ENCODE data around the gene RAB3IL1. TPM values are rescaled to one million over a fixed set of nuclear protein-coding genes. Genes with fewer than 3 reads are reported as not detected.

RAB3IL1 gene
- total RNA-seq, 3 donors from 2014 or later: 2.6 to 15.0 (median 11.8) TPM

- Histone ChIP-seq H3K9me3 (no peaks in the 10 kb centered on the region), H3K4me1 (ENCODE audit: low read depth) (no peaks in the 10 kb centered on the region), H3K36me3 (ENCODE audit: low read depth) (no peaks in the 10 kb centered on the region), H3K4me3 (no peak overlapping the region)
- TF ChIP-seq, protein P1, sequence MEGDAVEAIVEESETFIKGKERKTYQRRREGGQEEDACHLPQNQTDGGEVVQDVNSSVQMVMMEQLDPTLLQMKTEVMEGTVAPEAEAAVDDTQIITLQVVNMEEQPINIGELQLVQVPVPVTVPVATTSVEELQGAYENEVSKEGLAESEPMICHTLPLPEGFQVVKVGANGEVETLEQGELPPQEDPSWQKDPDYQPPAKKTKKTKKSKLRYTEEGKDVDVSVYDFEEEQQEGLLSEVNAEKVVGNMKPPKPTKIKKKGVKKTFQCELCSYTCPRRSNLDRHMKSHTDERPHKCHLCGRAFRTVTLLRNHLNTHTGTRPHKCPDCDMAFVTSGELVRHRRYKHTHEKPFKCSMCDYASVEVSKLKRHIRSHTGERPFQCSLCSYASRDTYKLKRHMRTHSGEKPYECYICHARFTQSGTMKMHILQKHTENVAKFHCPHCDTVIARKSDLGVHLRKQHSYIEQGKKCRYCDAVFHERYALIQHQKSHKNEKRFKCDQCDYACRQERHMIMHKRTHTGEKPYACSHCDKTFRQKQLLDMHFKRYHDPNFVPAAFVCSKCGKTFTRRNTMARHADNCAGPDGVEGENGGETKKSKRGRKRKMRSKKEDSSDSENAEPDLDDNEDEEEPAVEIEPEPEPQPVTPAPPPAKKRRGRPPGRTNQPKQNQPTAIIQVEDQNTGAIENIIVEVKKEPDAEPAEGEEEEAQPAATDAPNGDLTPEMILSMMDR (IDR thresholded peaks at IDR 0.05): no peak
- no peak for ATAC-seq
- DNase-seq: no peak
- intact Hi-C loops (cut with DNase I, micrococcal nuclease): no loop called here
Measured at GRCh38 chr11:61868571-61869428, 48.6 kb downstream of the RAB3IL1 start.

- intact Hi-C loops (cut with DNase I, micrococcal nuclease): no loop called here
Measured at GRCh38 chr11:61866958-61867343, 50.4 kb downstream of the RAB3IL1 start.

DNA sequence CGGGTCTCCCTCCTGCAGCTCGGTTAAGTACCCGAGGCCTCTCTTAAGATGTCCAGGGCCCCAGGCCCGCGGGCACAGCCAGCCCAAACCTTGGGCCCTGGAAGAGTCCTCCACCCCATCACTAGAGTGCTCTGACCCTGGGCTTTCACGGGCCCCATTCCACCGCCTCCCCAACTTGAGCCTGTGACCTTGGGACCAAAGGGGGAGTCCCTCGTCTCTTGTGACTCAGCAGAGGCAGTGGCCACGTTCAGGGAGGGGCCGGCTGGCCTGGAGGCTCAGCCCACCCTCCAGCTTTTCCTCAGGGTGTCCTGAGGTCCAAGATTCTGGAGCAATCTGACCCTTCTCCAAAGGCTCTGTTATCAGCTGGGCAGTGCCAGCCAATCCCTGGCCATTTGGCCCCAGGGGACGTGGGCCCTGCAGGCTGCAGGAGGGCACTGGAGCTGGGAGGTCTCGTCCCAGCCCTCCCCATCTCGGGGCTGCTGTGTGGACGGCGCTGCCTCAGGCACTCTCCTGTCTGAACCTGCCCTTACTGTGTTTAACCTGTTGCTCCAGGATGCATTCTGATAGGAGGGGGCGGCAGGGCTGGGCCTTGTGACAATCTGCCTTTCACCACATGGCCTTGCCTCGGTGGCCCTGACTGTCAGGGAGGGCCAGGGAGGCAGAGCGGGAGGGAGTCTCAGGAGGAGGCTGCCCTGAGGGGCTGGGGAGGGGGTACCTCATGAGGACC lies 51.0 kb downstream of the RAB3IL1 start:
- no peak for DNase-seq

More at GRCh38 chr11:61866958-61867343, 50.4 kb downstream of the RAB3IL1 start:
- Histone ChIP-seq H3K4me3 (no peak overlapping the region), H3K36me3 (ENCODE audit: low read depth) (no peaks in the 10 kb centered on the region), H3K4me1 (ENCODE audit: low read depth) (no peaks in the 10 kb centered on the region), H3K9me3 (no peaks in the 10 kb centered on the region)
- DNase-seq (no peak), ATAC-seq (no peak)
- TF ChIP-seq, protein P1 (IDR thresholded peaks at IDR 0.05): no peak

GRCh38 chr11:61864814-61865775 lies 52.3 kb downstream of the RAB3IL1 start:
- DNase-seq (no peak), ATAC-seq (no peak)
- TF ChIP-seq, protein P1 (IDR thresholded peaks at IDR 0.05): no peak
- Histone ChIP-seq H3K36me3 (ENCODE audit: low read depth) (no peaks in the 10 kb centered on the region), H3K4me3 (no peak overlapping the region), H3K9me3 (no peaks in the 10 kb centered on the region), H3K4me1 (ENCODE audit: low read depth) (no peaks in the 10 kb centered on the region)
- intact Hi-C loops (cut with DNase I, micrococcal nuclease): no loop called here

More for the DNA sequence above, 51.0 kb downstream of the RAB3IL1 start:
- intact Hi-C loops (cut with DNase I, micrococcal nuclease): no loop called here
- no peak overlapping the region for H3K4me3 ChIP-seq
- no peaks in the 10 kb centered on the region for H3K4me1 ChIP-seq (ENCODE audit: low read depth)
- ATAC-seq: no peak
- H3K36me3 ChIP-seq (ENCODE audit: low read depth): no peaks in the 10 kb centered on the region
- TF ChIP-seq, protein P1 (IDR thresholded peaks at IDR 0.05): no peak
- no peaks in the 10 kb centered on the region for H3K9me3 ChIP-seq

GRCh38 chr11:61863548-61864081 lies 53.8 kb downstream of the RAB3IL1 start:
- DNase-seq: no peak
- no peak for ATAC-seq
- no peaks in the 10 kb centered on the region for H3K9me3 ChIP-seq
- TF ChIP-seq, protein P1 (IDR thresholded peaks at IDR 0.05): no peak
- no peak overlapping the region for H3K4me3 ChIP-seq
- H3K36me3 ChIP-seq (ENCODE audit: low read depth): no peaks in the 10 kb centered on the region
- intact Hi-C loops (cut with DNase I, micrococcal nuclease): no loop called here
- no peaks in the 10 kb centered on the region for H3K4me1 ChIP-seq (ENCODE audit: low read depth)
